ENCODE results near the gene INTS6. TPM values are rescaled to one million over a fixed set of nuclear protein-coding genes. Genes with fewer than 3 reads are reported as not detected.
A peak's percentile ranks its signal among the peaks of the same experiment; 100 is the strongest.

The INTS6 gene
- total and polyA plus RNA-seq, 12 donors, result 13.1 to 82.4 (median 37.2) TPM

GRCh38 chr13:51324714-51325420 is 128.0 kb downstream of the INTS6 start:
- no peaks in the 10 kb centered on the region for H3K9me3 ChIP-seq (replicated peaks in 1 of 3)
- 78 to 87% (median 85%) methylated on average over 7 to 14 of the region's 14 CpGs for WGBS, 4 donors
- DNase-seq, result no peak
- no peaks in the 10 kb centered on the region for H3K36me3 ChIP-seq (replicated peaks in 1 of 2)
- no peaks in the 10 kb centered on the region for H3K4me1 ChIP-seq (replicated peaks in 1 of 2)
- no peaks in the 10 kb centered on the region for H3K27me3 ChIP-seq
- TF ChIP-seq POLR2A (IDR thresholded peaks at IDR 0.05) (no peak), CTCF (IDR thresholded peaks at IDR 0.05) (no peak)
- intact Hi-C loops (cut with DNase I), result no loop called here
- H3K4me3 ChIP-seq, result no peak overlapping the region
- no peak overlapping the region for H3K27ac ChIP-seq

- intact Hi-C loops (cut with DNase I), result no loop called here
- Histone ChIP-seq H3K36me3 (replicated peaks in 1 of 2) (no peaks in the 10 kb centered on the region), H3K4me3 (no peak overlapping the region), H3K4me1 (replicated peaks in 1 of 2) (no peaks in the 10 kb centered on the region), H3K27me3 (no peaks in the 10 kb centered on the region), H3K9me3 (replicated peaks in 1 of 3) (no peaks in the 10 kb centered on the region), H3K27ac (no peak overlapping the region)
- TF ChIP-seq CTCF (IDR thresholded peaks at IDR 0.05), result no peak
- DNase-seq, result peak in 4 of 7 donors; percentile 50 to 62 (median 54)
- 69 to 80% (median 74%) methylated on average over 4 to 5 of the region's 5 CpGs for WGBS, 4 donors
Measured at GRCh38 chr13:51323824-51324511, 128.9 kb downstream of the INTS6 start.

DNA sequence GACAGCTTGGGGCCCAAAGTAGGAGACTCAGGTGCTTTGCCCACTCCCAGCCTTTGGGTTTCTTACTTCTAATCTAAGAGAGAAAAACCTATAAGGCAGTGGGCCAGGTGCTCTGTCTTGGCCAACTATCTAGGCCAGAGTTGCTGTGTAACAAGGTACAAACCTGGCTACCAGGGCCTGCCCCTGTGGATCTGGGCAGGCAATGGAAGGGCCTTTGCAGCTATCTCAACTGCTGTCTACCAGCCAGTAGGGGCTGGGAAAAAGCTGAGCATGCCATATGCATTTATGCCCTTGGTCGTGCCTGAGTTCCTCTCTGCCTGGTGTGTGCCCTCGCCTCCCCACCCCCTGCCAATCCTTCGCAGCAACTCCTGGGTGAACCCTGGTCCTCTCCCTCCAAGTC is 130.0 kb downstream of the INTS6 start:
- Histone ChIP-seq H3K27ac (no peak overlapping the region), H3K27me3 (no peaks in the 10 kb centered on the region), H3K4me1 (replicated peaks in 1 of 2) (no peaks in the 10 kb centered on the region), H3K4me3 (no peak overlapping the region), H3K9me3 (replicated peaks in 1 of 3) (no peaks in the 10 kb centered on the region), H3K36me3 (replicated peaks in 1 of 2) (no peaks in the 10 kb centered on the region)
- TF ChIP-seq POLR2A (IDR thresholded peaks at IDR 0.05) (no peak), CTCF (IDR thresholded peaks at IDR 0.05) (no peak)
- intact Hi-C loops (cut with DNase I), result no loop called here
- 74 to 96% (median 81%) methylated on average over 3 of the region's 3 CpGs for WGBS, 4 donors
- no peak for DNase-seq

DNA sequence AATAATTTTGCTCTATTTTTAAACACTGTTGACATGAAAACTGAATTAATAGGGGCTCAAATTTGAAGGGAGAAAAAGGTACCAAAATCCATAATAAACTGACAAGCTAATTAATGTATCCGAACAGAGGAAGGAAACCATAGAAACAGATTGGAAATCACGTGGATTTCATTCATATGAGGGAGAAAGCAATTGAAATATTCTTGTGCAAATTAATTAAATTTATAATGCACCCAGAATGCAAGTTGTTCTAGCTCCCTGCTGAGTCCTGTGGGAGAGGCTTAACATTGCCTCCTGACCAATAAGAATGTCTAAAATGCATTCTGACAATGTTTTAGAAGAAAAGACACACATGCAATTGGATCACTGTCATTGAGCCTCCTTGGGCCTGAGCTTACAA is 131.0 kb downstream of the INTS6 start:
- no peak overlapping the region for H3K27ac ChIP-seq
- H3K9me3 ChIP-seq (replicated peaks in 1 of 3), result no peaks in the 10 kb centered on the region
- no peak overlapping the region for H3K4me3 ChIP-seq
- no peaks in the 10 kb centered on the region for H3K4me1 ChIP-seq (replicated peaks in 1 of 2)
- 66 to 75% (median 71%) methylated on average over 2 of the region's 2 CpGs for WGBS, 4 donors
- H3K27me3 ChIP-seq, result no peaks in the 10 kb centered on the region
- intact Hi-C loops (cut with DNase I), result no loop called here
- DNase-seq, result no peak
- H3K36me3 ChIP-seq (replicated peaks in 1 of 2), result no peaks in the 10 kb centered on the region
- TF ChIP-seq POLR2A (IDR thresholded peaks at IDR 0.05) (no peak), CTCF (IDR thresholded peaks at IDR 0.05) (no peak)

Data from adrenal gland (tissue), 12 donors.